Gastroesophageal sphincter (tissue), 4 donors: ENCODE measurements around the gene IRF2BP2. TPM values are rescaled to one million over a fixed set of nuclear protein-coding genes. Genes with fewer than 3 reads are reported as not detected.

ENCODE experiments used
- ATAC-seq: fragments of 150-250 bp; one replicate; pipeline ENCODE4 v1.9.1; 2016; ENCODE audit warnings: mild to moderate bottlenecking, moderate library complexity
- H3K27ac ChIP-seq, 4 donors: fragments of 200-600 bp; sonication (generic) in 3 of 4; 1 replicate in 3 of 4; 2 replicates in 1 of 4; pipeline ENCODE4 v1.5.1; 2016 to 2019
- H3K27me3 ChIP-seq: fragments of 200-600 bp; sonication (generic); one replicate; pipeline ENCODE4 v1.5.1; 2019
- H3K36me3 ChIP-seq, 2 donors: fragments of 200-600 bp; sonication (generic); one replicate each; pipeline ENCODE4 v1.5.1; 2019; ENCODE audit warnings: control low read depth in 1 of 2
- H3K4me1 ChIP-seq, 3 donors: fragments of 200-600 bp; sonication (generic); 1 replicate in 2 of 3; 2 replicates in 1 of 3; pipeline ENCODE4 v1.5.1; 2016 to 2019; ENCODE audit warnings: control low read depth in 2 of 3
- H3K4me3 ChIP-seq, 2 donors: fragments of 200-600 bp; sonication (generic); one replicate each; pipeline ENCODE4 v1.5.1; 2019; ENCODE audit warnings: mild to moderate bottlenecking in 1 of 2, moderate library complexity in 1 of 2
- H3K9me3 ChIP-seq, 3 donors: fragments of 200-600 bp; sonication (generic); one replicate each; pipeline ENCODE4 v1.5.1; 2017 to 2019; ENCODE audit warnings: control low read depth in 2 of 3
- CTCF ChIP-seq, 4 experiments: fragments of 200-600 bp in 2 of 4; fragments of 450-650 bp in 2 of 4; sonication (generic) in 1 of 4; IDR thresholded peaks; one replicate each; pipeline ENCODE4 v1.5.1; 2017 to 2019; ENCODE audit warnings: antibody characterized with exemption in 4 of 4, mild to moderate bottlenecking in 2 of 4, moderate library complexity in 2 of 4
- EP300 ChIP-seq: sonication (generic); formaldehyde crosslinking; IDR thresholded peaks from one replicate; pipeline ENCODE4 v1.6.1; 2017; ENCODE audit warnings: antibody characterized with exemption, mild to moderate bottlenecking
- POLR2A ChIP-seq, 2 donors: fragments of 450-650 bp; IDR thresholded peaks; one replicate each; pipeline ENCODE4 v1.6.1; 2017; ENCODE audit warnings: antibody characterized with exemption in 2 of 2, mild to moderate bottlenecking in 2 of 2, moderate library complexity in 1 of 2
- POLR2AphosphoS5 ChIP-seq: sonication (generic); formaldehyde crosslinking; IDR thresholded peaks from one replicate; pipeline ENCODE4 v1.6.1; 2017; ENCODE audit warnings: antibody characterized with exemption
- WGBS, 2 donors: methylation state at CpG; one replicate each; pipeline ENCODE4 v1.1.5; 2018; ENCODE audit warnings: low coverage in 1 of 2; 5-methylcytosine and 5-hydroxymethylcytosine counted together
- small RNA-seq, 4 donors: library from RNA; depleted of rRNA; stranded (forward); fragments of <200 nt; gene quantifications; one replicate each; pipeline ENCODE3, GENCODE V24; 2016
- total RNA-seq, 4 donors: library from RNA; depleted of rRNA; stranded (reverse); fragments of >200 nt; gene quantifications; one replicate each; pipeline ENCODE4 v1.1.0, GENCODE V29; 2016

Gene IRF2BP2
- total RNA-seq, 4 donors from 2014 or later: 70.1 to 107 (median 104) TPM

DNA sequence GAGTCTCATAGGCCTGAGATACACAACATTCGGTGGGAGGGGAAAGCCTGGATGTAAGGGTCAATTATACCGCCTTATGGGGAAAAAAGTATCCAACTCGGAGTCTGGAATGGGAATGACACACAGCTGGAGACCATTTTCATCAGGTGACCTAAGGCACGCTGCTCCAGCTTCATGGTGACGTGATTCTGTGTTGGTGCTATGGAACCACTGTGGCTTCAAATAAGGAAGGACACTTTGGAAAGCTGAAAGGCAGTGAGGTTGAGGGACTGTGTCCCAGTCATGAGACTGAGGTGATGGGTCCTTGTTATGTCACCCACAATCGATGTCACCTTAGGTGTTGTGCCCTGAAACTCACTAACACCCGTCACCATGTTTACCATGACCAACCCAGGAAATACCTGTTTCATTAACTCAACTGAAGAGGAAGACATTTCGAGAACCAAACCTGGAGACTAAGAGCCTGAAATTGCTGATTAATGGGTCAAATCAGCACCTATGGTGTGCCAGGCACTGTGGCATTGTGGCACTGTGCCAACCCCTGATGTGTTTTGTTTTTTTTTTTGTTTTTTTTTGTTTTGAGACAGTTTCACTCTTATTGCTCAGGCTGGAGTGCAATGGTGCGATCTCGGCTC, 54.5 kb downstream of the IRF2BP2 start:
- 85 to 88% methylated on average over 8 to 10 of the region's 10 CpGs for WGBS, 2 donors
- Histone ChIP-seq H3K27ac (peak overlapping the region; percentile 14 to 81 (median 66)), H3K4me1 (peaks cover 0 to 25% (median 4%) of the 10 kb centered on the region in 3 donors), H3K27me3 (no peaks in the 10 kb centered on the region), H3K4me3 (no peak overlapping the region), H3K9me3 (no peaks in the 10 kb centered on the region), H3K36me3 (no peaks in the 10 kb centered on the region)
- ATAC-seq: no peak
- TF ChIP-seq CTCF (IDR thresholded peaks at IDR 0.05) (no peak), EP300 (no peak), POLR2AphosphoS5 (no peak), POLR2A (IDR thresholded peaks at IDR 0.05) (no peak)

DNA sequence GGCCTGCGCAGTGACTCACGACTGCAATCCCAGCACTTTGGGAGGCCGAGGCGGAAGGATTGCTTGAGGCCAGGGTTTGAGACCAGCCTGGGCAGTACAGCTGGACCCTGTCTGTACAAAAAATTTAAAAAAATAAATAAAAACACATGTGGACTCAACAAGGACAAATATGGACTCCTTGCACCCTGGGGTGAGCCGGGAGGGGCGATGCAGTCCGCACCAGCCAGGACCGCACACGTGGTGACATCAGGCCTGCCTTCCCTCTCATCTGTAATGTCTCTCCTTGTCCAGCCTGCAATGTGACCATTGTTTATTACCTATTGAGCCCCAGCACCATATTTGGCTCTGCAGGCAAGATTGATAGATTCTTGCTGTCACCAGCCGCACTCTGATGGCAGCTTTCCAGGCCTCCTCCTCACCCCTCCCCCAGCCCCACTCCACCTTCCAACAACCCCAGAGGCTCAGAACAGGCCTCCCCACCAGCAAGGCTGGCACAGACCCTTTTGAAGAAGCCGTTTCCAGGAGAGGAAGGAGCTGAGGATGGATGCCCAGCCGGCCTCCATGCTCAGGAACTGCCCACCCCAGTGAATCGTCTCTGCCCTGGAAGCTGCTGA, 55.2 kb downstream of the IRF2BP2 start:
- Histone ChIP-seq H3K36me3 (no peaks in the 10 kb centered on the region), H3K4me1 (peaks cover 0 to 25% (median 4%) of the 10 kb centered on the region in 3 donors), H3K27me3 (no peaks in the 10 kb centered on the region), H3K27ac (peak overlapping the region; percentile 14 to 81 (median 66)), H3K9me3 (no peaks in the 10 kb centered on the region), H3K4me3 (no peak overlapping the region)
- no peak for TF ChIP-seq POLR2A (IDR thresholded peaks at IDR 0.05)
- TF ChIP-seq POLR2AphosphoS5: peak; percentile 62
- TF ChIP-seq CTCF (IDR thresholded peaks at IDR 0.05): no peak
- WGBS, 2 donors: 54 to 80% methylated on average over 2 to 8 of the region's 13 CpGs
- peak; percentile 80 for ATAC-seq

Small RNAs within 50 kb of the gene (small RNA-seq; reads per million reads assigned to genes)
- gene RF00096: 0 reads per million in 4 donors

Other genes starting within 250 kb of the IRF2BP2 start
- 10 to 100 TPM; 13.4 to 24.7 (median 16.9) TPM for gene COA6, start 236.7 kb downstream of the IRF2BP2 start, total RNA-seq
- gene TARBP1, start 131.0 kb downstream of the IRF2BP2 start, total RNA-seq: 1 to 10 TPM; 6.7 to 9.6 (median 8.7) TPM